OCI-LY7 (cell line): ENCODE measurements around the gene ABCC8. TPM values are rescaled to one million over a fixed set of nuclear protein-coding genes. Genes with fewer than 3 reads are reported as not detected.

Experiments
- BruUV-seq: library from RNA; stranded (reverse); fragments of 400-500 nt; replicated peaks from 2 replicates; lab custom pipeline; 2021; lab: Mats Ljungman, UMichigan
- CTCF ChIA-PET: fragments of 300-600 bp; sonication (Branson Sonifier 250); formaldehyde crosslinking; loops from one replicate; lab custom pipeline; 2022; ENCODE audit warnings: antibody characterized with exemption; ENCODE audit not compliant: unreplicated experiment; lab: Charles Lee
- POLR2A ChIA-PET: fragments of 300-600 bp; sonication (Branson Sonifier 250); formaldehyde crosslinking; loops from one replicate; lab custom pipeline; 2022; ENCODE audit warnings: antibody characterized with exemption; lab: Charles Lee
- DNase-seq: peaks from one replicate; pipeline ENCODE4 v3.0.0-alpha.2; 2015; ENCODE audit warnings: low spot score
- H2AFZ ChIP-seq: fragments of 200-600 bp; sonication (generic), shearing (Covaris generic); 2 replicates; pipeline ENCODE4 v1.6.1; 2014; ENCODE audit warnings: mild to moderate bottlenecking, antibody characterized with exemption, low read length, moderate library complexity
- H3K27ac ChIP-seq: fragments of 200-600 bp; sonication (generic); 2 replicates; pipeline ENCODE4 v1.5.1; 2014; ENCODE audit warnings: mixed run types, low read depth, mild to moderate bottlenecking, moderate library complexity, low read length, inconsistent platforms; ENCODE audit not compliant: poor library complexity, severe bottlenecking
- H3K36me3 ChIP-seq: fragments of 200-600 bp; sonication (generic); 2 replicates; pipeline ENCODE4 v1.6.1; 2014; ENCODE audit warnings: mild to moderate bottlenecking, antibody characterized with exemption, low read length, moderate library complexity, mixed read lengths; ENCODE audit not compliant: insufficient read depth
- H3K4me1 ChIP-seq: fragments of 200-600 bp; sonication (generic); 2 replicates; pipeline ENCODE4 v1.5.1; 2014; ENCODE audit warnings: mild to moderate bottlenecking, low read length; ENCODE audit not compliant: insufficient read depth, poor library complexity, severe bottlenecking
- H3K4me2 ChIP-seq: fragments of 200-600 bp; sonication (generic); 2 replicates; pipeline ENCODE4 v1.6.1; 2014; ENCODE audit warnings: mild to moderate bottlenecking, low read length
- H3K4me3 ChIP-seq: fragments of 200-600 bp; sonication (generic); 2 replicates; pipeline ENCODE4 v1.5.1; 2014; ENCODE audit warnings: mild to moderate bottlenecking, low read depth, low read length; ENCODE audit not compliant: poor library complexity, severe bottlenecking
- H3K79me2 ChIP-seq: fragments of 200-600 bp; sonication (generic); 2 replicates; pipeline ENCODE4 v1.6.1; 2016; ENCODE audit warnings: low read depth, mild to moderate bottlenecking, low read length, moderate library complexity, mixed read lengths; ENCODE audit not compliant: insufficient read depth
- H3K9me2 ChIP-seq: fragments of 200-600 bp; sonication (generic); 2 replicates; pipeline ENCODE4 v1.6.1; 2016; ENCODE audit warnings: mild to moderate bottlenecking, low read length, mixed read lengths; ENCODE audit not compliant: insufficient read depth
- H3K9me3 ChIP-seq: fragments of 200-600 bp; sonication (generic); 2 replicates; pipeline ENCODE4 v1.6.1; 2014; ENCODE audit warnings: mild to moderate bottlenecking, mixed run types, low read length, mixed read lengths
- H4K20me1 ChIP-seq: fragments of 200-600 bp; sonication (generic); 2 replicates; pipeline ENCODE4 v1.6.1; 2014; ENCODE audit warnings: mild to moderate bottlenecking, antibody characterized with exemption, low read length, moderate library complexity, mixed read lengths; ENCODE audit not compliant: insufficient read depth
- CTCF ChIP-seq: fragments of 200-600 bp; sonication (generic); conservative IDR thresholded peaks from 2 replicates; pipeline ENCODE4 v1.5.1; 2014; ENCODE audit warnings: mild to moderate bottlenecking, antibody characterized with exemption, low read length, moderate library complexity, mixed read lengths
- EZH2phosphoT487 ChIP-seq: fragments of 200-600 bp; sonication (generic); IDR thresholded peaks from 2 replicates; pipeline ENCODE4 v1.6.1; 2018; ENCODE audit warnings: low read depth, borderline replicate concordance, mild to moderate bottlenecking, mixed run types, antibody characterized with exemption, low read length, moderate library complexity, mixed read lengths
- intact Hi-C: fragments of 100-400 bp; cut with micrococcal nuclease; formaldehyde crosslinking; loops from one replicate; pipeline ENCODE4 v1.10.0; 2022; ENCODE audit not compliant: unreplicated experiment
- total RNA-seq, 2 experiments: library from RNA; depleted of rRNA in 1 of 2; stranded (reverse); fragments of >200 nt in 1 of 2; shearing (Covaris generic) in 1 of 2; gene quantifications; 2 replicates each; pipeline ENCODE4 v1.2.3, GENCODE V29; 2014 to 2022

ABCC8 gene
- total RNA-seq, 2 experiments from 2014 or later = not detected

GRCh38 chr11:17483505-17483904, 6.9 kb upstream of the ABCC8 start:
- ChIA-PET CTCF (no interaction called here), POLR2A (no interaction called here)
- no peak overlapping the region for H3K27ac ChIP-seq
- DNase-seq = no peak
- no peak for TF ChIP-seq CTCF
- no peak for TF ChIP-seq EZH2phosphoT487
- intact Hi-C loops = no loop called here
- H3K9me3 ChIP-seq = no peaks in the 10 kb centered on the region
- no TSS peak for BruUV-seq
- no peak overlapping the region for H3K4me2 ChIP-seq
- H3K36me3 ChIP-seq = no peaks in the 10 kb centered on the region
- H3K4me3 ChIP-seq = no peak overlapping the region
- H3K4me1 ChIP-seq = no peaks in the 10 kb centered on the region
- no peaks in the 10 kb centered on the region for H3K9me2 ChIP-seq
- no peaks in the 10 kb centered on the region for H4K20me1 ChIP-seq
- no peak overlapping the region for H2AFZ ChIP-seq
- no peaks in the 10 kb centered on the region for H3K79me2 ChIP-seq

GRCh38 chr11:17481905-17482304, 5.3 kb upstream of the ABCC8 start:
- Histone ChIP-seq H3K4me1 (no peaks in the 10 kb centered on the region), H3K4me2 (no peak overlapping the region), H3K27ac (no peak overlapping the region), H3K4me3 (no peak overlapping the region), H3K9me3 (no peaks in the 10 kb centered on the region), H2AFZ (no peak overlapping the region), H3K9me2 (no peaks in the 10 kb centered on the region), H3K79me2 (no peaks in the 10 kb centered on the region), H3K36me3 (no peaks in the 10 kb centered on the region), H4K20me1 (no peaks in the 10 kb centered on the region)
- TF ChIP-seq CTCF = no peak
- TF ChIP-seq EZH2phosphoT487 = no peak
- POLR2A ChIA-PET = no interaction called here
- no TSS peak for BruUV-seq
- no peak for DNase-seq
- intact Hi-C loops = no loop called here
- CTCF ChIA-PET = no interaction called here

- no peaks in the 10 kb centered on the region for H3K36me3 ChIP-seq
- TF ChIP-seq CTCF (no peak), EZH2phosphoT487 (no peak)
- DNase-seq = no peak
- no peak overlapping the region for H2AFZ ChIP-seq
- intact Hi-C loops = no loop called here
- H3K9me3 ChIP-seq = no peaks in the 10 kb centered on the region
- no peaks in the 10 kb centered on the region for H3K4me1 ChIP-seq
- H3K4me3 ChIP-seq = no peak overlapping the region
- no peak overlapping the region for H3K4me2 ChIP-seq
- ChIA-PET CTCF (no interaction called here), POLR2A (no interaction called here)
- H4K20me1 ChIP-seq = no peaks in the 10 kb centered on the region
- no peaks in the 10 kb centered on the region for H3K9me2 ChIP-seq
- H3K27ac ChIP-seq = no peak overlapping the region
- H3K79me2 ChIP-seq = no peaks in the 10 kb centered on the region
- BruUV-seq = no TSS peak
Observed at GRCh38 chr11:17479284-17480214, 2.9 kb upstream of the ABCC8 start.
